GM19395 (cell line): ENCODE measurements around the gene TSPAN16.
"Not testable (repeated sequence)": the region's sequence is repeated elsewhere in the genome, so short reads cannot be mapped to it uniquely, and the experiment has no call there.

Experiments used
- ATAC-seq: cut with Tn5 transposase; IDR thresholded peaks from one replicate; pipeline ENCODE4 v1.9.1; 2021; ENCODE audit warnings: mild to moderate bottlenecking, moderate library complexity; ENCODE audit not compliant: unreplicated experiment

The TSPAN16 gene

DNA sequence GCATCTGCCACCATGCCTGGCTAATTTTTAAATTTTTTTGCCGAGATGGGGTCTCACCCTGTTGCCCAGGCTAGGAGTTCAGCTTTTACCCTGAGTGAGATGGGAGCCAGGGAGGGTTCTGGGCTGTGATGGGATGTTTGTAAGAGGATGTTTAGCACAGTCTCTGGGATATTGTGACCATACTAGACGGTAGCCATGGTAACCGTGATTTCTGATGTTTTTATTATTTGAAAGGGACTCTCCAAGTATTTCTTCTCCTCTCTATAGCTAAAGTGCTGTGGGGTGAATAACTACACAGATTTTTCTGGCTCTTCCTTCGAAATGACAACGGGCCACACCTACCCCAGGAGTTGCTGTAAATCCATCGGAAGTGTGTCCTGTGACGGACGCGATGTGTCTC is 10.4 kb downstream of the TSPAN16 start:
- no peak for ATAC-seq

- not testable (repeated sequence) for ATAC-seq
Observed at GRCh38 chr19:11320278-11320995, 24.5 kb downstream of the TSPAN16 start.

- ATAC-seq, result no peak
Observed at GRCh38 chr19:11321191-11322126, 25.5 kb downstream of the TSPAN16 start.

- ATAC-seq, result no peak
Observed at GRCh38 chr19:11322269-11323024, 26.5 kb downstream of the TSPAN16 start.

DNA sequence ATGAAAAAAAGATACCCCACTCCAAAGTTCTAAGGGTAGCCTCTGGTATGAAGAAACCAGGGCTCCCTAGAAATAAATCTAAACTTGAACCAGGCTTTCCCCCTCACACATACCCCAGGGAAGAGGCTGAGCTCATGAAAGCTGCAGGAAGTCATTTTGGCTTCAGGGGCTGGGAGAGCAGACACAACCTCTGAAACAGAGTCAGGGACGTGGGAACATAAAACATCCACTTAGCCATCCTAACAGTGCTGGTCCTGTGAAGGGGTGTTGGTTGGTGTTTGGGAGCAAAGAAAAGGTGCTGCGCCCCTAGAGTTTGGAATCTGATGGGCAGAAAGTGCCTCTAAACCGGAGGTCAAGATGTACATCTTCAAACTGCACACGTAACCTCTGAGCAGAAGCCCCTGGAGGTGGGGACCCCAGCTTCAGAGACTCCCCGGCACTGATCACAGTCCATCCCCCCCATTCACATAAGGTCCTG is 27.7 kb downstream of the TSPAN16 start:
- peak; percentile 25 for ATAC-seq

GRCh38 chr19:11324079-11324661 is 28.2 kb downstream of the TSPAN16 start:
- peak; percentile 56 for ATAC-seq

DNA sequence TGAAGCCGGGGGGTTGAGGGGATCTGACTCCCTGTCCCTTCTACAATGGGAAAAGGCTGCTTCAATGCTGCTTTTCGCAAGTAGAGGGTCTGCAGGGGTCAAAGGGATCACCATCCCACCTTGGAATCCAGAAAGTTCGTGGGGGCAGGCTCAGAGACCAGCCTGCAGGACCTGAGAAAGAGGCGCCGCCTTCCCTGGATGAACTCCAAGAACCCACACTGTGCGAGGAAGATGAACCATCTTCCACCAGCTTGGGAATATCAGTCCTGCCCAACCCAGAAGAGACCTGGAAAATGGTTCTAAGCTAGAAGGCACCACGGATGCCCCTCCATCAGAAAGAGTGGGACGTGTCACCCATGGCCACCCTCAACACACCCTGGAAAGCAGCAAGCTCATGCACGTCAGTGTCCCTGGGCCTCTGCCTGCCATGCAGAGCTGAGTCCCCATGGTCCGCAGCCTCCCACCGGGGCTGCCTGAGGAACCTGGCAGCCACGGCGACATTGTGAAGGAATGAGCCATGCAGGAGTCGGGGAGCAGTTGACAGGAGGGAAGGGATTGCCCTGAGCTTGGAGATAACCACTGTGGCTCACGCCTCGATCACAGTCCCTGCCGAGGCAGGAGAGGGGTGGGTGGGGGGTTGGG is 28.9 kb downstream of the TSPAN16 start:
- ATAC-seq, result no peak

DNA sequence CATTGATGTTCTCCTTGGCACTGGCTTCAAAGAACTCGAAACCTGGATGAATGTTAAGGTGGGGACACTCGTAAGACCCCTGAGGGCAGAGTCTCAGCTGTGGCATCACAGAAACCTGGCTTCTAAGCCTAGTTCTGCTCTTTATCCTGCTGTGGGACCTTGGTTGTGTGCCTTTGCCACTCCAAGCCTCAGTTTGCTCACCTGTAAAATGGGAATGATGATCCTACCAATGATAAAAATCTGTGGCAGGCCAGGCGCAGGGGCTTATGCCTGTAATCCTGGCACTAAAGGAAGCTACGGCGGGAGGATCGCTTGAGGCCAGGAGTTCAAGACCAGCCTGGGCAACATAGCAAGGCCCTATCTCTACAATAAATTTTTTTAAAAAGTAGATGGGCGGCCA is 29.6 kb downstream of the TSPAN16 start:
- no peak for ATAC-seq

- ATAC-seq, result no peak
Observed at GRCh38 chr19:11330127-11330526, 34.2 kb downstream of the TSPAN16 start.

DNA sequence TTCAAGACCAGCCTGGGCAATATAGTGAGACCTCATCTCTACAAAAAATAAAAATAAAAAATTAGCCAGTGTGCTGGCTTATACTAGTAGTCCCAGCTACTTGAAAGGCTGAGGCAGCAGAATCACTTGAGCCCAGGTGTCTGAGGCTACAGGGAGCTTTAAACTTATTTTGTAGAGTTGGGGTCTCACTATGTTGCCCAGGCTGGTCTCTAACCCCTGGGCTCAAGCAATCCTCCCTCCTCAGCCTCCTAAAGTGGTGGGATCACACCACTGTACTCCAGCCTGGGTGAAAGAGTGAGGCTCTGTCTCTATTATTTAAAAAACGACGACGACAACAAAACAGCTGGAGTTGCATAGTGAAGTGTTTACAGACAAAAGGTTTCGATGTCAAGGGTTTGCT is 35.5 kb downstream of the TSPAN16 start:
- no peak for ATAC-seq

DNA sequence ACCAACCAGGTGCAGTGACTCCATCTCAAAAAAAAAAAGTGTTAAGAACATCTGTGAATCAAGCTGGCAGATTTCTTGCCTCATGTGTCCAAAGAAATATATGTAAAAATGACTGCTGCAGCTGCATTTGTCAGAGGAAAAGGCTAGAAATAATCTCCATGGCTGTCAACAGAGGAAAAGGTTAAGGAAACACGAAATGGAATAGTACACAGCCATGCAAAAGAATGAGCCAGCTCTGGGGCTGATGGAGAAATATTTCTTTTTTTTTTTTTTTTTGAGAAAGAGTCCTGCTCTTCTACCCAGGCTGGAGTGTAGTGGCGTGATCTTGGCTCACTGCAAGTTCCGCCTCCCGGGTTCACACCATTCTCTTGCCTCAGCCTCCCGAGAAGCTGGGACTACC is 36.9 kb downstream of the TSPAN16 start:
- no peak for ATAC-seq

DNA sequence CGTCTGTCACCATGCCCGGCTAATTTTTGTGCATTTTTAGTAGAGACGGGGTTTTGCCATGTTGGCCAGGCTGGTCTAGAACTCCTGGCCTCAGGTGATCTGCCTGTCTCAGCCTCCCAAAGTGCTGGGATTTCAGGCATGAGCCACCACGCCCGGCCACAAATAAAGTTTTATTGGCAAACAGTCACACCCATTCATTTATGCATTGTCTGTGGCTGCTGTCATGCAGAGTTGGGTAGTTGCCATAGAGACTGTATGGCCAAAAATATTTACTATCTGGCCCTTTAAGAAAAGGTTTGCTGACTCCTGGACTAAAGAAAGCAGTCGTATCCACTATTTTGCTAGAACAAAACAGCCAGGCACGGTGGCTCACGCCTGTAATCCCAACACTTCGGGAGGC is 37.9 kb downstream of the TSPAN16 start:
- not testable (repeated sequence) for ATAC-seq

GRCh38 chr19:11335449-11336146 is 39.6 kb downstream of the TSPAN16 start:
- ATAC-seq, result no peak

DNA sequence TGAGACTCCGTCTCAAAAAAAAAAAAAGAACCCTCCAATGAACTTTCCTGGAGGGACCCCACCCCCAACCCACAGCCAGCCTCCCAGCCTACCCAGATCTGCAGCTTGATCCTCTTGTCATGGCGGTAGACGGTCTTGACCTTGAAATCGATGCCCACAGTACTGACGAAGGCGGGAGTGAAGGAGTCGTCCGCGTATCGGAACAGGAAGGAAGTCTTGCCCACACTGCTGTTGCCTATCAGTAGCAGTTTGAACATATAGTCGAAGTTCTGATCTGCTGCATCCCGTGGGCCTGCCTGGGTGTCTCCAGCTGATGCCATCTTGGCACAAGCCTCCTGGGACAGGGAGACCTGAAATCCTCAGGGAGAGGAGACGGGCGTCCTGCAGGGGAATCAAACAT is 41.1 kb downstream of the TSPAN16 start:
- no peak for ATAC-seq

DNA sequence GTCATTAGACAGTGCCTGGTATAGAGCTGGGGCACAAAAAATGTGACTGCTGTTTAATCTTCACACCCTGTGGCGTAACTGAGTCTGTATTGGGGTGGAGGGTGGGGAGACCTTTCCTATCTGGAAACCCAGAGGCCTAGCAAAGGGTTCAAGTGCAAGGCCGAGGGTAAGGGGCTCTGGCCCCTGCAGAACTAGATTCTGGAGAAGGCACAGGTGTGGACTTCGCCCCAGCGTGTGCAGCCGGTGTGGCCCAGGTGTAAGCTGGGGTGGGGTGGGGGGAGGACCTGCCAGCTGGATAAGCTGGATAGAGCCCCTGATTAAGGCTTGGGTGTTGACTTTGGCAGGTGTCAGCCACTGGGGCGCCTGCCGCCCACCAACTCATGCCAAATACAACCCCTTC is 42.2 kb downstream of the TSPAN16 start:
- no peak for ATAC-seq

DNA sequence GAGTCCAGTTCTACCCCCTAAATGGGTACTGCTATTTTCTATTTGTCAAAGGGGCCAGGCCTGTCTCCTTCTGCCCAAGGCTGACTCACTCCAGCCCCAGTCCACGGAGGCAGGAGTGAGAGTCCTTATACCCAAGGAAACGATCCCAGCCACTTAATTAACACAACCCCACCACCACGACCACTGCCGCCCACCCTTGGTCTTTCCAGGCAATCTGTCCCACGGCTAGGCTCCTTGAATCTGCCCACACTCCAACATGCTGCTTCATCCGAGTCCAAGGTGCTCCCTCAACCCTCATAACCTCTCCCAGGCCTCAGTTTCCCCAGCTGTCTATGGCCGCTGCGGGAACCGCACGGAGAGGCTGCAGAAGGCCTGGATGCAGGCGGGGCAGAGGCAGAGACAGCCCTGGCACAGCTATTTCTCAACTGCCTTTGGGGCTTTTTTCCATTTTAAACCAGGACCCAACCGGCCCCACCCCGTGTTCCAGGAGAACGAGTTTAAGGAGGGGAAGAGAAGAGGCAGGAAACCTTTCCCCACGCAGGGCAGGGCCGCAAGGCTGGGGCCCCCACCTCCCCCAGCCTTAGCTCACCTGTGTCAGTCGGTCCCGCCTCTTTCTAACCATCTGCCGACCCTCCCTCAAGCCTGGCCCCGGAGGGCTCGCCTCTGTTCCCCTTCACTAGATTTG is 42.8 kb downstream of the TSPAN16 start:
- no peak for ATAC-seq

DNA sequence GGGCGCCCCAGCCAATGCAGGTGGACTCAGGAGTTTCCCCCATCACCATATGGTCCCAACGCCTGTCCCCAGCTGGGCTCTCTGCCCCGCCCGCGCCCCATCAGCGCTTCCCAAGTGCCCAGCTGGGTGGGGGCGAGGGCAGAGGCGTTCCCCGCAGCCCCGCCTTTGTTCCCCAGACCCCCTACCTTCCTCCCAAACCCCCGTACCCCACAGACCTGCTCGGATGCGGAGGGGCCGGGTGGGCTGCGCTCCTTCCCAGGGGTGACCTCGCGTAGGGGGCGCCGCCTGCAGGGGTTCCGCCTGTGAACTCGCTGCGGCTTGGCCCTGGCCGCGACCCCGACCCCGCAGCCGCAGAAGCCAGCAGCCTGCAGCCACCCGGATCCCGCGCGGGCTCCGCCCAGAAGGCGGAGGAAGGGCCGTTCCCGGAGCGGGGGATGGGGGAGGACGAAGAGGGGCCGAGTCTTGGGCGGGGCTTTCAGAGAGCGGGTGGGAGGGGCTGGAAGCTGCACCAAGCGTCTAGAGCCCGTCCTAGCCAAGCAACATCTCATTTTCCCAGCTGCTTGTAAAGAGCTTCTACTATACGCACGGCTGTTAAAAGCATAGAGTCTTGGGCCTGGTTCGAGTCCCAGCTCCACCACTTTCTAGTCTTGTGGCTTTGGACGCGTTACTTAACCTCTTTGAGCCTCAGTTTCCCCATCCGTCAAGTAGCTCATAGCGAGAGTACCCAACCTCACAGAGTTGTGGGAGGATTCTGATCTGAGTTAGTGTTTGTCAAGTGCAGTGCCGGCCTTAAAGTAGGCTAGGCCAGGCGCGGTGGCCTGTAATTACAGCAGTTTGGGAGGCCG is 43.5 kb downstream of the TSPAN16 start, which contains the start of gene RAB3D:
Gene RAB3D, minus strand, starts transcription at position 404 of the 845 bp plus-strand sequence. CDS start 2,258 bp downstream, outside the sequence.
- ATAC-seq, result no peak

- not testable (repeated sequence) for ATAC-seq
Observed at GRCh38 chr19:11340099-11340467, 44.1 kb downstream of the TSPAN16 start.
